Posterior cingulate gyrus (tissue), 11 donors: Measurements from ENCODE around the gene ANKRD55.
"Not testable (repeated sequence)": the region's sequence is repeated elsewhere in the genome, so short reads cannot be mapped to it uniquely, and the experiment has no call there.

Source experiments
- DNase-seq, 10 donors: peaks; one replicate each; pipeline versions ENCODE4 v3.0.0 to v3.0.0-alpha.2; 2020 to 2021; ENCODE audit warnings: mixed read lengths in 3 of 10
- intact Hi-C: fragments of 100-400 bp; cut with DNase I; formaldehyde crosslinking; loops from one replicate; pipeline ENCODE4 v1.15.1; 2023

The ANKRD55 gene

DNA sequence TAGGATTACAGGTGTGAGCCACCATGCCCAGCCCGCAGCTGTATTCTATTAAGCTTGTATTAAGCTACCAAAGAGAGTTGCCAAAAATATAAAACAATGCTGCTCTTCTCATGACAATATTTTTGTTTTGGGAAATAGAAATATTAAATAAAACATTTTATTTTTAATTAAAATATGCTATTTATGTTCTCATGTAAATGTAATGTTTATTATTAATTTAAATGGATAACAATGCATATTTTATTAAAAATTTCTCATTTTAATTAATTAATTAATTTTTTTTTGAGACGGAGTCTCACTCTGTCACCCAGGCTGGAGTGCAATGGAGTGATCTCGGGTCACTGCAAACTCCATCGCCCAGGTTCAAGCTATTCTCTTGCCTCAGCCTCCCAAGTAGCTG, 117.5 kb downstream of the ANKRD55 start:
- intact Hi-C loops = no loop called here
- DNase-seq = no peak

- intact Hi-C loops = no loop called here
- DNase-seq = no peak
Observed at GRCh38 chr5:56112526-56113121, 120.5 kb downstream of the ANKRD55 start.

DNA sequence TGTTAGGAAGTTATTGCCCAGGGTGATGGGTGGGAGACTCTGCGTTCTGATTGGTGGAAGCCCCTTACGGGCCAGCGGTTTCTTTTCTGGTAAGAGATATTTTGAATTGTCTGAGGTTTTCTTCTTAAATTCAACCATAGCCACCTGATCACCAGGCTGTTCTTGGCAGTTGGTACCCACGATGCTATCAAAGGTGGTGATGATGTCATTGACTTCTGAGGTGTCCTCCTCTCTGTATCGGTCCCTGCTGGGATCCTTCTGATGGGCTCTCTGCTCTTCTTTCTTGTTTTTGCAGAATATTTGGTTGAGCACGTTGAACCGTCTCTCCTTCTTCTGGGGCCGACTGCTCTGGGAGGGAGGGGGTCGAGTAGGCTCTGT, 121.7 kb downstream of the ANKRD55 start:
- intact Hi-C loops = no loop called here

DNA sequence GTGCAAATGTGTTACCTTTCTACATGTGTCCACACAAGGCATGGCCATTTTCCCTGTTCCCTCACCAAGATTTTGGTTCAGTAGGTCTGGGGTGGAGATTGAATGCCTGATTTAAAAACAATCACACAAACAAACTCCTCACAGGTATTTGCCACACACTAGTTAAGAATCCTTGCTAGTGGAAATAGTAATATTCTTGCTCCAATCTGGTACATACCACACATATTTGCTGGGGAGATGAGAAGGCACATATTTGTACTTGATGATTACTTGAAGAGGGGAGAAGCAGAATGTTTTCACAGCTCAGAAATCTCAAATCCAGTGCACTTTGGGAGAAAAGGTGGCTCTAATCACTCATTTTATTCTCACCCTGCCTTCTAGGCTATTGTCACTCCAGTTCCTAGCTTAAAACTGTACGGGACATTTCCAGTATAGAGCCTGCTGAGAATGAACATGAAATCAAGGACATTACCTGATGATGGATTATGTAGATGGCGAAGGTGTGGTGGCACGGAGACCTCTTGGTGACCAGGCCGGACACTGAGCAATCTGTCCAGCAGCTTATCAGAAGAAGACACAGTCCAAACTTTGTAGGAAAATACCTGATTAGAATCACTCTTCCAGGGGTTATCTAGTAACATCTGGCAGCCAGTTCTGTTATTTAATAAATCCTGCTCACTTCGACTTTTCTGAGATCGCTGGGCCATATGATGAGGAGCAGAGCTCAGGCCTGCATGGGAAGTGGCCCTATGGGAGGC, 122.3 kb downstream of the ANKRD55 start:
- DNase-seq = no peak
- intact Hi-C loops = no loop called here

More for the DNA sequence above, 121.7 kb downstream of the ANKRD55 start:
- no peak for DNase-seq

GRCh38 chr5:56108246-56108645, 124.9 kb downstream of the ANKRD55 start:
- no peak for DNase-seq
- intact Hi-C loops = no loop called here

- intact Hi-C loops = no loop called here
- no peak for DNase-seq
Observed at GRCh38 chr5:56106837-56107236, 126.3 kb downstream of the ANKRD55 start.

GRCh38 chr5:56105511-56106291, 127.4 kb downstream of the ANKRD55 start:
- DNase-seq = no peak
- intact Hi-C loops = no loop called here

GRCh38 chr5:56102889-56103288, 130.2 kb downstream of the ANKRD55 start:
- DNase-seq = no peak

GRCh38 chr5:56102207-56102606, 130.9 kb downstream of the ANKRD55 start:
- intact Hi-C loops, DNase-seq: not testable (repeated sequence)

More at GRCh38 chr5:56102889-56103288, 130.2 kb downstream of the ANKRD55 start:
- intact Hi-C loops = no loop called here

GRCh38 chr5:56101180-56101579, 131.9 kb downstream of the ANKRD55 start:
- DNase-seq = no peak
- intact Hi-C loops = no loop called here

GRCh38 chr5:56100439-56101176, 132.5 kb downstream of the ANKRD55 start:
- DNase-seq = no peak
- intact Hi-C loops = no loop called here

DNA sequence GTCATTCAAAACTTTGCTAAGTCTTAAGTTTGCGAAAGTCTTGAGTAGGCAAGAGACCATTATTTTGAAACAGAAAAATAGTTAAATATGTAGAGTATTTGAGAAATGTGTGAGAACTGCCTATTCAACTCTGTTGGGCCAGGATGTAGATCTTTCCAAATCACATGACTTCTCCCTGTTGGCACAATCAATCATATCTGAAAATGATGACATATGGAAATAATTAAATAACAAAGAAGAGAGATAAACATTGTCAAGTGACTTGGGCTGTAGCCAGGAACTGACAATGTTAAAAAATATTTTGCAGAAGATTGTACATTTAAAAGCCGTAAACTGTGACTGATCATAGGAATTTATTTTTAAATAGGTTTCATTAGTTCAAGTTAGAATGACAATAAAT, 133.8 kb downstream of the ANKRD55 start:
- intact Hi-C loops = no loop called here
- no peak for DNase-seq

- intact Hi-C loops = no loop called here
- DNase-seq = no peak
Observed at GRCh38 chr5:56097055-56097454, 136.1 kb downstream of the ANKRD55 start.

DNA sequence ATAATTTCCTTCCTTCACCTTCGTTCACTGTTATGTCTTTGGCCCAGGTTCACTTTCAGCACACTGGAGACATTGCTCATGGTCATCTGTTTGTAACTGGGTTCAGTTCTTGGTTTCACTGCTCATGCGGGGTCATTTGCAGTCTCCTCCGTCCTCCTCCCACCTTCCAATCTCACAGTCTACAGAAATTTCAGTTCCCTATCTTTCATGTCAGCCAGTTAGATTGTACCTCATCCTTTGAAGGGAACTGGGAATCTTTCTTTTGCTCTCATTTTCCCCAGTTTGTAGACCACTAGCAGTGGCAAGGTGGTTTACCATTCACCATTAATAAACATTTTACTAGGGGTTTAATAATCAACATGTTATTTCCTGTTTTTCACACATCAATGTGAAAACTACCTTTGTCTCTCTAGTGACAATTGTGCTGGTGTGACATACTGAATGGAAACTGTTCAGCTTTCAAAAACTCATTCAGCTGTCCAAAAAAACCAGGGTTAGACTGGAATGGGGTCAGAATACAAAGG, 137.5 kb downstream of the ANKRD55 start:
- DNase-seq = no peak
- intact Hi-C loops = no loop called here

- DNase-seq = no peak
- intact Hi-C loops = no loop called here
Observed at GRCh38 chr5:56094579-56095361, 138.4 kb downstream of the ANKRD55 start.

DNA sequence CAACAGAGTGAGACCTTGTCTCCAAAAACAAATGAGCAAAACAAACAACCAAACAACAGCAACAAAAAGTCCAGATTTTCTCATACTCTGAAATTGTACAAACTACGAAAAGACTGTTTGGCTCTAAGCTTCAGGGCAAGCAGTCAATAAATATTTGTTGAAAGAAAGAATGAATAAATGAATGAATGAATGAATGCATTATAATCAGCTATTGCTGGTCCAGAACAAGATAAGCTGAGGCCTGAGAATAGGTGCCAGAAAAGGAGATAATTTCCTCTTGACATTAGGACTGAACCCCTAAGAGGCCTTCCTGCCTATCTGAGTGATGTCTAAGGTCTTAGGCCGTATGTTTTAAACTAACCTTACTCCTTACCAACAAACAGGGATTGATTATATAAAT, 139.2 kb downstream of the ANKRD55 start:
- DNase-seq = no peak

DNA sequence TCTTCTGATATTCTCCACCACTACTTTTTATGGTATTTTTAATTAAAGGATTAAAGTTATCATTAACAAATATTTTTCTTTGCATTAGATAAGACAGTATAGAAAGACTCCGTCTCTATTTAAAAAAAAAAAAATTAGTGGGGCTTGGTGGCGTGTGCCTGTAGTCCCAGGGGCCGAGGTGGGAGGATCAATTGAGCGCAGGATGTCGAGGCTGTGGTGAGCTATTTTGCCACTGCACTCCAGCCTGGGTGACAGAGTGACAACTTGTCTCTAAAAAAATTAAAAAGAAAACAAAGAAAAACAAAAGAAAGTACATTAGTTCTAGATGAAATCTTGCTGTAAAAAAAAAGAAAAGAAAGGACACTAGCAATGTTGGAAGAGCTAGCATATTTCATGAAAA, 141.0 kb downstream of the ANKRD55 start:
- intact Hi-C loops = no loop called here

More for the DNA sequence above, 139.2 kb downstream of the ANKRD55 start:
- intact Hi-C loops = no loop called here

DNA sequence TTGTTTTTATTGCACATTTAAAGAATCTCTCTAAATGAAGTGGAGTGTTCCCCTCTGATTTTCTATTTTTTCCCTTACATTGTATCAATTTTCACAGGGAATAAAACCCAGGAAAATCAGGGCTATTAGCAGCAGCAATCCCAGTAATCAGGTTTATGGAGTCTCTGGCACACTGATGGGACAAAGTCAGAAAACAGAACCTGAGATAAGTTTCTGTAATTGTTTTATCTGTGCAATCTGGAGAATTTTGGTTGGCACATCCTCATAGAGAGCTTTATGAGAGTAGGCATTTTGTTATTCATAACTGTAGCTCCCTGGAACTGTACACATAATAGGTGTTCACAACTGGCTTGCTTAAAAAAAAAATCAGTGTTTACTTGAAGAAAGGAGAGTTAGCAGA, 141.5 kb downstream of the ANKRD55 start:
- intact Hi-C loops = no loop called here

More for the DNA sequence above, 141.0 kb downstream of the ANKRD55 start:
- no peak for DNase-seq

DNA sequence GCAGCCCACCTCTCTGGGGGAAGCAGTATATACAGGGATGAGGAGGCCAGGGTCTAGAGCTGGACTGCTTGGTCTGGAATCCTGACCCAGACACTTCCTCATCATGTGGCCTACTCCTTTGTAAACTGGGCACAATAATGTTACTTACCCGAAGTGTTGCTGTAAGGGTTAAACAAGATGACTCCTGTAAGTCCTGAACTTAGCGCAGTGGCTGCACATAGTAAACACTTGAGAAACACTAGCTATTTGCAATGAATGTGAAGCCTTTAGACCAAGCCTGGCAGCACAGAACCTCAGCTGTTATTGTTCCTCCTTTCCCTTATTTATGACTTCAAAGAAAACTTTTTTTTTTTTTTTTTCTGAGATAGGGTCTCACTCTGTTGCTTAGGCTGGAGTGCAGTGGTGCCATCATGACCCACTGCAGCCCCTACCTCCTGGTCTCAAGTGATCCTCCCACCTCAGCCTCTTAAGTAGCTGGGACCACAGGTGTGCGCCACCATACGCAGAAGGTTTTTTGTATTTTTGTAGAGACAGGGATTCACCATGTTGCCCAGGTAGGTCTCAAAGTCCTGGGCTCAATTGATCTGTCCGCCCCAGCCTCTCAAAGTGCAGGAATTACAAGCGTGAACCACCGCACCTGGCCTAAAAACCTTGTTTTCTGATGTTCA, 142.2 kb downstream of the ANKRD55 start:
- no peak for DNase-seq
- intact Hi-C loops = no loop called here

More for the DNA sequence above, 141.5 kb downstream of the ANKRD55 start:
- no peak for DNase-seq
